SH-SY5Y (cell line): ENCODE measurements around the gene SPTBN4.

Source experiments
- GATA2 ChIP-seq: IDR thresholded peaks from 2 replicates; pipeline ENCODE4 v1.6.1; 2011; ENCODE audit warnings: mild to moderate bottlenecking, low read depth, low read length
- GATA3 ChIP-seq: IDR thresholded peaks from 2 replicates; pipeline ENCODE4 v1.6.1; 2011; ENCODE audit warnings: low read depth, mild to moderate bottlenecking, low read length, moderate library complexity

GRCh38 chr19:40599902-40600569 lies 133.2 kb downstream of the SPTBN4 start:
- TF ChIP-seq GATA3 (no peak), GATA2 (no peak)
